Measurements from ENCODE around the gene ADAMTSL5.

Gene ADAMTSL5

DNA sequence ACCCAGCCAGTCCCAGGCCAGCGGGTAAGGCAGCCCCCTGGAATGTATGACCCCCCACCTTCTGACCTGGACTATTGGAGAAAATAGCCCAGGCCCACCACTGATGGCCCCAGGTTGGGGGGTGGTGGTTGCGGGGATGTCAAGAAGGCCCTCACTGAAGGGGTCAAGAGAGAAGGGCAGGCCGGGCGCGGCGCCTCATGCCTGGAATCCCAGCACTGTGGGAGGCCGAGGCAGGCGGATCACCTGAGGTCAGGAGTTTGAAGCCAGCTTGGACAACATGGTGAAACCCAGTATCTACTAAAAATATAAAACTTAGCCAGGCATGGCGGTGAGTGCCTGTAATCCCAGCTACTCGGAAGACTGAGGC, 1.5 kb upstream of the ADAMTSL5 start:
- POLR2A ChIA-PET (ENCODE audit: low non-redundant PET), result no interaction called here
- CTCF ChIA-PET, result interaction anchor here (0.6 to 1.0 kb wide), 10 partner anchors 12 to 528 kb away, joined by 3 to 6 read pairs (median 3); no protein-coding TSS in a partner anchor
- TF ChIP-seq, protein P1, sequence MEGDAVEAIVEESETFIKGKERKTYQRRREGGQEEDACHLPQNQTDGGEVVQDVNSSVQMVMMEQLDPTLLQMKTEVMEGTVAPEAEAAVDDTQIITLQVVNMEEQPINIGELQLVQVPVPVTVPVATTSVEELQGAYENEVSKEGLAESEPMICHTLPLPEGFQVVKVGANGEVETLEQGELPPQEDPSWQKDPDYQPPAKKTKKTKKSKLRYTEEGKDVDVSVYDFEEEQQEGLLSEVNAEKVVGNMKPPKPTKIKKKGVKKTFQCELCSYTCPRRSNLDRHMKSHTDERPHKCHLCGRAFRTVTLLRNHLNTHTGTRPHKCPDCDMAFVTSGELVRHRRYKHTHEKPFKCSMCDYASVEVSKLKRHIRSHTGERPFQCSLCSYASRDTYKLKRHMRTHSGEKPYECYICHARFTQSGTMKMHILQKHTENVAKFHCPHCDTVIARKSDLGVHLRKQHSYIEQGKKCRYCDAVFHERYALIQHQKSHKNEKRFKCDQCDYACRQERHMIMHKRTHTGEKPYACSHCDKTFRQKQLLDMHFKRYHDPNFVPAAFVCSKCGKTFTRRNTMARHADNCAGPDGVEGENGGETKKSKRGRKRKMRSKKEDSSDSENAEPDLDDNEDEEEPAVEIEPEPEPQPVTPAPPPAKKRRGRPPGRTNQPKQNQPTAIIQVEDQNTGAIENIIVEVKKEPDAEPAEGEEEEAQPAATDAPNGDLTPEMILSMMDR (conservative IDR thresholded peaks at IDR 0.05; ENCODE audit: low read depth), result no peak

DNA sequence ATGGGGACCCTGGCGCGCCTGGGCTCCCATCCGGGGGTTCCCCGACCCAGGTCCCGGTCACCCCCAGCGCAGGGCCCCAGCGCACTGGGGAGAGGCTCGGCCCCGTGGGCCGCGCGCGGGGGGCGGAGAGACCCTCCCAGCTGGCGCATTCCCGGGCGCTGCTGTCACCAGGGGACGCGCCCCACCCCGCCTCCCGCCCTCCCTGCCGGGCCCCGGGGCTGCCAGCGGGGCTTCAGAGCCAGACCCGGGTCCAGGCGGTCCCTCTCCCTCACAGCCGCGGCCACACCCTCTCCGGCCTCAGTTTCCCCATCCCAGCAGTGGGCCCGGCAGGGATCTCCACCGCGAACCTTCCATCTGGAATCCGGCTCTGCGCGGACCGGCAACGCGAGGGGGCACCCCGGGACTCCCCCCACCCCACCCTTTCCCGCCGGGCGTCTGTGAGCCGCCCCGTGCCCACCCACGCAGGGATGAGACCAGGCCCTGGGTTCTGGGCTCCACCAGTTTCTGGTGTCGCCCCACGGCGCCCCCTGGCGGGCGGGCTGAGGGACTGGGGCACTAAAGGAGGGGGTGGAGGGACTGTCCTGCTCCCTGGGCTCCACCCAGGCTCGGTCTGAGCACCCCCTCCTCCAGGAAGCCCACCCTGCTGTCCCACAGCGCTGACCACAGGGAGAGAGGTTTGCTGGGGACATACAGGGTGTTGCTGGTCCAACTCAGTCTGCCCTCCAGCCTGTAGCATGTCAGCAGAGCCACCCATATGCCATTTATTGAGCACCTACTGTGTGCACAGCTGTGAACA, 878 bp upstream of the ADAMTSL5 start:
- ChIA-PET POLR2A (ENCODE audit: low non-redundant PET) (no interaction called here), CTCF (interaction anchor here (0.6 to 0.7 kb wide), 2 partner anchors 57 to 528 kb away, joined by 3 read pairs; no protein-coding TSS in a partner anchor)
- peak; percentile 47 for DNase-seq (ENCODE audit: low spot score)
- TF ChIP-seq, protein P1 (conservative IDR thresholded peaks at IDR 0.05; ENCODE audit: low read depth), result peak; percentile 83
- H3K27ac ChIP-seq, result peak overlapping the region; percentile 90

More for the DNA sequence above, 1.5 kb upstream of the ADAMTSL5 start:
- no peak for DNase-seq (ENCODE audit: low spot score)
- H3K27ac ChIP-seq, result peak overlapping the region; percentile 90

DNA sequence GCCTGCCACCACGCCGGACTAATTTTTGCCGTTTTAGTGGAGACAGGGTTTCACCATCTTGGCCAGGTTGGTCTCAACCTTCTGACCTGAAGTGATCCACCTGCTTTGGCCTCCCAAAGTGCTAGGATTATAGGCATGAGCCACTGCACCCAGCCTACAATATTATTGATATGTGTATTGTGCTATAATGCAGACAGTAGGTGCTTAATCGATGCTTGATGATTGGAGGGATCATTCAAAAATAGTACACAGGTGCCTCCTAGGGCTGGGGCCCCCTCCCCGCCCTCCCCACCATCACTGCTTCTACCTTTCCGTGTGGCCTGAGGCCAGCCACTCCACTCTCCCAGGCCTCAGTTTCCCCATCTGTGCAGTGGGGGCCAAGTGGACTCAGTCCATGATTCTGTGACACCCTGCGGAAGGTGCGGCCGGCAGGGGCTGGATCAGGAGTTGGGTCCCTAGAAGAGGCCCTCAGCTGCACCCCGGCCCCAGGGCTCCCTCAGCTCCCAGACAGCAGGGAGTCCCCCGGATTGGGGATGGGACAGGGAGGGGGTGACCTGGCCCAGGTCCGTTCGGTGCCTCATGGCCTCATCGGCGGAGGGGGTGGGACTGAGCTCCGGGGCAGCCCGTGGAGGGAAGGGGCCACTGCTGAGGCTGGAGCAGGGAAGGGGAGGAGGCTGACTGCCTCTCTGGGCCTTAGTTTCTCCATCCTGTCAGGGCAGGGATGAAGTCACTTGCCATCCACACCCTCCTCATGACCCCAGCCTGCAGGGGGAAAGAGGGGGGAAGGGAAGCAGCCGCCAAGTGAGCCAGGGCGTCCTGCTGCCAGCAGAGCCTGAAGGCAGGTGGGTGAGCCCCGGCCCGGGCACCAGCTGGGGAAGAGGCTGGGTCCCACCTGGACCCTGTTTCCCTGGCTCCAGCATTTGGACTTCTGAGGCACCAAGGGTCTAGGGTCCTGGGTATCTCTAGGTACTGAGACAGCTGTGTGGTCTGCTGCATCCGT, 1.2 kb downstream of the ADAMTSL5 start:
- POLR2A ChIA-PET (ENCODE audit: low non-redundant PET), result no interaction called here

DNA sequence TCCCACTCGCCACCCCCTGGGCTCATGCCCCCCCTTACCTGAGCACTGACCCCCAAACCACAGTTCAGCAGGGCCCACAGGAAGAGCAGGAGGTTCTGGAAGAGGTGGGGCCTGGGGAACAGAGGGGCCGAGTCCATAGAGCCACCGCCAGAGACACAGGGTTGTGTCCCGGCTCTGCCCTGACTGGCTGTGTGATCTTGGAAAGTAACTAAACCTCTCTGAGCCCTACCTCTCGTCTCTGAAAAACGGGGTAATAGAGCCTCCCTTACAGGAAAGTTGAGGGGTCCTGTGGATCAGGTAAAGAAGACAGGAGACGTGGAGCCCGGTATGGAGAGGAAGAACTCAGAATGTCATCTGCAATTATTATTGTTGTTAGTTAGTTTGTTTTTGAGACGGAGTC, 2.0 kb downstream of the ADAMTSL5 start:
- ChIA-PET CTCF (interaction anchor here (0.6 kb wide), 1 partner anchor 223 kb away, joined by 5 read pairs; no protein-coding TSS in a partner anchor), POLR2A (ENCODE audit: low non-redundant PET) (no interaction called here)
- peak overlapping the region; percentile 90 for H3K27ac ChIP-seq
- DNase-seq (ENCODE audit: low spot score), result no peak
- TF ChIP-seq, protein P1 (conservative IDR thresholded peaks at IDR 0.05; ENCODE audit: low read depth), result no peak

More for the DNA sequence above, 1.2 kb downstream of the ADAMTSL5 start:
- TF ChIP-seq, protein P1 (conservative IDR thresholded peaks at IDR 0.05; ENCODE audit: low read depth), result no peak
- no peak for DNase-seq (ENCODE audit: low spot score)
- H3K27ac ChIP-seq, result peak overlapping the region; percentile 90
- CTCF ChIA-PET, result interaction anchor here (0.6 kb wide), 2 partner anchors 196 to 224 kb away, joined by 3 to 5 read pairs; no protein-coding TSS in a partner anchor

DNA sequence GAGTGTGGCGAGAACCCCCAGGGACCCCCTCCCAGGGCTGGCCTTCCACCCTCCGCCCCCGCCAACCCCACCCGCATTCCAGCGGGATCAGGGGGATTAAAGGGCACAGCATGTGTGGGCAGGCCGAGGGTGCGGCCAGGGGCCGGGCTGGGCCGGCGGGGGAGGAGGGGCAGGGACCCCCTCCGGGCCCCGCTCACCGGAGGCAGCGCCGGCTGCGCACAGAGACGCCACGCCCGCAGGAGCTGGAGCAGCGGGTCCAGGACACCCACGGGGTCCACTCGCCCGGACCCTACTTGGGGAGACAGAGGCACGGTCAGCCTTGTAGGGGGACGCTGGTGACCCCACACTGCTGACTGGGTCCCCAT, 2.4 kb downstream of the ADAMTSL5 start:
- ChIA-PET POLR2A (ENCODE audit: low non-redundant PET) (no interaction called here), CTCF (interaction anchor here (0.6 kb wide), 1 partner anchor 223 kb away, joined by 5 read pairs; no protein-coding TSS in a partner anchor)
- no peak for DNase-seq (ENCODE audit: low spot score)
- TF ChIP-seq, protein P1 (conservative IDR thresholded peaks at IDR 0.05; ENCODE audit: low read depth), result no peak
- H3K27ac ChIP-seq, result peak overlapping the region; percentile 90

Measured in RWPE1 (cell line).